Mesendoderm (in vitro differentiated cells): ENCODE results near the gene PAPPA2.
"Not testable (repeated sequence)": the region's sequence is repeated elsewhere in the genome, so short reads cannot be mapped to it uniquely, and the experiment has no call there.

Source experiments
- DNase-seq: peaks from one replicate; pipeline ENCODE4 v3.0.0; 2013
- H2AK5ac ChIP-seq: 2 replicates; pipeline ENCODE4 v1.6.1; 2013; ENCODE audit warnings: low read length, inconsistent platforms
- H2BK120ac ChIP-seq: 2 replicates; pipeline ENCODE4 v1.6.1; 2013; ENCODE audit warnings: low read depth, mild to moderate bottlenecking, low read length, moderate library complexity, mixed read lengths
- H2BK15ac ChIP-seq: replicated peaks from 2 replicates; pipeline ENCODE4 v1.6.1; 2013; ENCODE audit warnings: low read depth, mild to moderate bottlenecking, moderate library complexity
- H2BK5ac ChIP-seq: 2 replicates; pipeline ENCODE4 v1.6.1; 2013; ENCODE audit warnings: low read length, inconsistent platforms
- H3K18ac ChIP-seq: 2 replicates; pipeline ENCODE4 v1.6.1; 2013; ENCODE audit warnings: mild to moderate bottlenecking, low read length, mixed read lengths
- H3K23ac ChIP-seq: one replicate; pipeline ENCODE4 v1.6.1; 2013; ENCODE audit warnings: low read length
- H3K27ac ChIP-seq: 2 replicates; pipeline ENCODE4 v1.5.1; 2013; ENCODE audit warnings: low read depth, mild to moderate bottlenecking, inconsistent platforms, low read length, moderate library complexity
- H3K27me3 ChIP-seq: 2 replicates; pipeline ENCODE4 v1.6.1; 2013; ENCODE audit warnings: low read length, control low read depth, mild to moderate bottlenecking, inconsistent platforms; ENCODE audit not compliant: insufficient read depth, poor library complexity
- H3K36me3 ChIP-seq: 2 replicates; pipeline ENCODE4 v1.6.1; 2013; ENCODE audit warnings: low read length, inconsistent platforms; ENCODE audit not compliant: control insufficient read depth, insufficient read depth
- H3K4ac ChIP-seq: one replicate; pipeline ENCODE4 v1.6.1; 2013; ENCODE audit warnings: low read depth, mild to moderate bottlenecking, low read length, moderate library complexity
- H3K4me1 ChIP-seq: 2 replicates; pipeline ENCODE4 v1.6.1; 2013; ENCODE audit warnings: low read depth, low read length, inconsistent platforms; ENCODE audit not compliant: control insufficient read depth
- H3K4me2 ChIP-seq: 2 replicates; pipeline ENCODE4 v1.6.1; 2013; ENCODE audit warnings: low read length
- H3K4me3 ChIP-seq: 2 replicates; pipeline ENCODE4 v1.5.1; 2013; ENCODE audit warnings: mild to moderate bottlenecking, low read length
- H3K56ac ChIP-seq: one replicate; pipeline ENCODE4 v1.6.1; 2013; ENCODE audit warnings: low read length
- H3K79me1 ChIP-seq: 2 replicates; pipeline ENCODE4 v1.6.1; 2013; ENCODE audit warnings: low read length, inconsistent platforms
- H3K79me2 ChIP-seq: 2 replicates; pipeline ENCODE4 v1.6.1; 2013; ENCODE audit warnings: mild to moderate bottlenecking, low read length; ENCODE audit not compliant: control insufficient read depth, insufficient read depth
- H3K9ac ChIP-seq: 2 replicates; pipeline ENCODE4 v1.6.1; 2013; ENCODE audit warnings: low read length, inconsistent platforms
- H4K5ac ChIP-seq: one replicate; pipeline ENCODE4 v1.6.1; 2013; ENCODE audit warnings: low read length
- H4K8ac ChIP-seq: one replicate; pipeline ENCODE4 v1.6.1; 2013; ENCODE audit warnings: low read depth, mild to moderate bottlenecking, control low read depth, low read length, moderate library complexity
- WGBS: extraction: QIAGEN DNeasy Blood & Tissue Kit; methylation state at CpG from one replicate; pipeline ENCODE4 v1.1.7; 2013; ENCODE audit warnings: low lambda C conversion rate, missing lambda C conversion rate; ENCODE audit not compliant: insufficient coverage; ENCODE audit errors: extremely low coverage; 5-methylcytosine and 5-hydroxymethylcytosine counted together

Gene PAPPA2

GRCh38 chr1:176754676-176755075, 291.7 kb downstream of the PAPPA2 start:
- no peak for DNase-seq
- Histone ChIP-seq H3K4me2 (no peak overlapping the region), H3K18ac (no peak overlapping the region), H3K23ac (no peak overlapping the region), H2BK5ac (no peak overlapping the region), H3K79me1 (no peaks in the 10 kb centered on the region), H2BK15ac (no peak overlapping the region), H3K36me3 (no peaks in the 10 kb centered on the region), H3K4me1 (no peaks in the 10 kb centered on the region), H3K79me2 (no peaks in the 10 kb centered on the region), H3K27me3 (no peaks in the 10 kb centered on the region), H2AK5ac (no peak overlapping the region), H4K5ac (no peak overlapping the region), H3K4ac (no peak overlapping the region), H3K27ac (no peak overlapping the region), H3K56ac (no peak overlapping the region), H4K8ac (no peak overlapping the region), H2BK120ac (no peak overlapping the region), H3K4me3 (no peak overlapping the region), H3K9ac (no peak overlapping the region)
- no CpG with 5 or more reads among the region's 2 CpGs for WGBS

- not testable (repeated sequence) for H2BK120ac ChIP-seq, H3K56ac ChIP-seq, H3K79me1 ChIP-seq, H2BK5ac ChIP-seq, H3K4me3 ChIP-seq, H3K4me1 ChIP-seq, H3K36me3 ChIP-seq, H4K8ac ChIP-seq, H2AK5ac ChIP-seq, H3K18ac ChIP-seq, H3K79me2 ChIP-seq, H3K27ac ChIP-seq, H2BK15ac ChIP-seq, H3K9ac ChIP-seq, H3K27me3 ChIP-seq, H3K4me2 ChIP-seq, H3K4ac ChIP-seq, H3K23ac ChIP-seq, DNase-seq, H4K5ac ChIP-seq
- WGBS = no CpG with 5 or more reads among the region's 8 CpGs
Measured at GRCh38 chr1:176756817-176757216, 293.8 kb downstream of the PAPPA2 start.

GRCh38 chr1:176765608-176766007, 302.6 kb downstream of the PAPPA2 start:
- Histone ChIP-seq H4K8ac (no peak overlapping the region), H2BK120ac (no peak overlapping the region), H3K79me2 (no peaks in the 10 kb centered on the region), H3K27me3 (no peaks in the 10 kb centered on the region), H3K18ac (no peak overlapping the region), H3K36me3 (no peaks in the 10 kb centered on the region), H3K4me1 (no peaks in the 10 kb centered on the region), H3K27ac (no peak overlapping the region), H3K79me1 (no peaks in the 10 kb centered on the region), H2BK15ac (no peak overlapping the region), H3K9ac (no peak overlapping the region), H3K56ac (no peak overlapping the region), H2BK5ac (no peak overlapping the region), H3K23ac (no peak overlapping the region), H4K5ac (no peak overlapping the region), H2AK5ac (no peak overlapping the region), H3K4me3 (no peak overlapping the region), H3K4me2 (no peak overlapping the region), H3K4ac (no peak overlapping the region)
- peak; percentile 65 for DNase-seq
- no CpG with 5 or more reads among the region's 2 CpGs for WGBS

- no CpG with 5 or more reads among the region's 1 CpG for WGBS
- Histone ChIP-seq H3K27me3 (no peaks in the 10 kb centered on the region), H3K79me2 (no peaks in the 10 kb centered on the region), H3K27ac (no peak overlapping the region), H3K4ac (no peak overlapping the region), H4K8ac (no peak overlapping the region), H2BK5ac (no peak overlapping the region), H3K4me3 (no peak overlapping the region), H3K23ac (no peak overlapping the region), H3K4me1 (no peaks in the 10 kb centered on the region), H3K18ac (no peak overlapping the region), H3K4me2 (no peak overlapping the region), H3K36me3 (no peaks in the 10 kb centered on the region), H2BK120ac (no peak overlapping the region), H2AK5ac (no peak overlapping the region), H3K79me1 (no peaks in the 10 kb centered on the region), H2BK15ac (no peak overlapping the region), H3K9ac (no peak overlapping the region), H4K5ac (no peak overlapping the region), H3K56ac (no peak overlapping the region)
- DNase-seq = no peak
Measured at GRCh38 chr1:176766779-176767178, 303.8 kb downstream of the PAPPA2 start.

GRCh38 chr1:176767714-176768136, 304.8 kb downstream of the PAPPA2 start:
- no peak for DNase-seq
- Histone ChIP-seq H3K56ac (no peak overlapping the region), H3K23ac (no peak overlapping the region), H3K36me3 (no peaks in the 10 kb centered on the region), H2BK120ac (no peak overlapping the region), H3K9ac (no peak overlapping the region), H2AK5ac (no peak overlapping the region), H2BK5ac (no peak overlapping the region), H3K4me1 (no peaks in the 10 kb centered on the region), H2BK15ac (no peak overlapping the region), H3K27me3 (no peaks in the 10 kb centered on the region), H3K4me2 (no peak overlapping the region), H3K79me1 (no peaks in the 10 kb centered on the region), H3K18ac (no peak overlapping the region), H3K79me2 (no peaks in the 10 kb centered on the region), H3K4me3 (no peak overlapping the region), H3K27ac (no peak overlapping the region), H3K4ac (no peak overlapping the region), H4K8ac (no peak overlapping the region), H4K5ac (no peak overlapping the region)
- no CpG with 5 or more reads among the region's 7 CpGs for WGBS

GRCh38 chr1:176768532-176768931, 305.6 kb downstream of the PAPPA2 start:
- no peaks in the 10 kb centered on the region for H3K79me1 ChIP-seq
- no CpG with 5 or more reads among the region's 4 CpGs for WGBS
- H3K4me2 ChIP-seq = no peak overlapping the region
- H3K18ac ChIP-seq = no peak overlapping the region
- H3K4ac ChIP-seq = no peak overlapping the region
- no peak overlapping the region for H2BK120ac ChIP-seq
- H4K8ac ChIP-seq = no peak overlapping the region
- no peaks in the 10 kb centered on the region for H3K27me3 ChIP-seq
- no peak overlapping the region for H3K4me3 ChIP-seq
- no peak overlapping the region for H4K5ac ChIP-seq
- no peak overlapping the region for H3K56ac ChIP-seq
- H3K27ac ChIP-seq = no peak overlapping the region
- H3K36me3 ChIP-seq = no peaks in the 10 kb centered on the region
- H3K23ac ChIP-seq = no peak overlapping the region
- H2BK5ac ChIP-seq = no peak overlapping the region
- DNase-seq = no peak
- no peaks in the 10 kb centered on the region for H3K4me1 ChIP-seq
- no peak overlapping the region for H3K9ac ChIP-seq
- H2AK5ac ChIP-seq = no peak overlapping the region
- H3K79me2 ChIP-seq = no peaks in the 10 kb centered on the region
- no peak overlapping the region for H2BK15ac ChIP-seq
